ENCODE data around the gene OSBP2.
A peak's percentile ranks its signal among the peaks of the same experiment; 100 is the strongest.
"Not testable (repeated sequence)": the region's sequence is repeated elsewhere in the genome, so short reads cannot be mapped to it uniquely, and the experiment has no call there.

Gene OSBP2

GRCh38 chr22:30694640-30695350 is at the start of gene OSBP2:
Gene OSBP2 (plus strand): TSS chr22:30694874. CDS start chr22:30694910, 36 bp downstream.
- DNase-seq: peak; percentile 22

GRCh38 chr22:30646518-30647160 is 48.0 kb upstream of the OSBP2 start:
- DNase-seq: no peak

- DNase-seq: no peak
Measured at GRCh38 chr22:30647536-30647935, 47.1 kb upstream of the OSBP2 start.

- DNase-seq: no peak
Measured at GRCh38 chr22:30648825-30649224, 45.8 kb upstream of the OSBP2 start.

- DNase-seq: no peak
Measured at GRCh38 chr22:30649430-30650007, 45.2 kb upstream of the OSBP2 start.

- no peak for DNase-seq
Measured at GRCh38 chr22:30650508-30651116, 44.1 kb upstream of the OSBP2 start.

GRCh38 chr22:30652852-30653251 is 41.8 kb upstream of the OSBP2 start:
- DNase-seq: no peak

GRCh38 chr22:30654361-30654760 is 40.3 kb upstream of the OSBP2 start:
- no peak for DNase-seq

GRCh38 chr22:30655532-30655931 is 39.1 kb upstream of the OSBP2 start:
- no peak for DNase-seq

- DNase-seq: no peak
Measured at GRCh38 chr22:30662040-30662439, 32.6 kb upstream of the OSBP2 start.

- DNase-seq: no peak
Measured at GRCh38 chr22:30664798-30665197, 29.9 kb upstream of the OSBP2 start.

- DNase-seq: no peak
Measured at GRCh38 chr22:30665266-30665665, 29.4 kb upstream of the OSBP2 start.

- DNase-seq: no peak
Measured at GRCh38 chr22:30665786-30666185, 28.9 kb upstream of the OSBP2 start.

- no peak for DNase-seq
Measured at GRCh38 chr22:30667107-30667493, 27.6 kb upstream of the OSBP2 start.

- DNase-seq: peak; percentile 82
Measured at GRCh38 chr22:30667494-30668385, 26.9 kb upstream of the OSBP2 start, which contains the start of gene DUSP18. Gene DUSP18 (minus strand): TSS chr22:30667875. CDS start chr22:30664003, 3,872 bp downstream.

- DNase-seq: no peak
Measured at GRCh38 chr22:30668386-30668710, 26.3 kb upstream of the OSBP2 start.

GRCh38 chr22:30671071-30671470 is 23.6 kb upstream of the OSBP2 start:
- no peak for DNase-seq

- no peak for DNase-seq
Measured at GRCh38 chr22:30673136-30673535, 21.5 kb upstream of the OSBP2 start.

GRCh38 chr22:30674482-30674881 is 20.2 kb upstream of the OSBP2 start:
- DNase-seq: no peak

GRCh38 chr22:30675436-30675835 is 19.2 kb upstream of the OSBP2 start:
- peak; percentile 56 for DNase-seq

GRCh38 chr22:30676565-30676964 is 18.1 kb upstream of the OSBP2 start:
- DNase-seq: not testable (repeated sequence)

GRCh38 chr22:30679895-30680690 is 14.6 kb upstream of the OSBP2 start:
- DNase-seq: not testable (repeated sequence)

Measured in NCI-H2227 treated with DMSO at 0.1 percent for 48 hours (cell line).